GM18507 (cell line): Measurements from ENCODE around the gene ENOX2.
"Not testable (repeated sequence)": the region's sequence is repeated elsewhere in the genome, so short reads cannot be mapped to it uniquely, and the experiment has no call there.

ENCODE experiments used
- DNase-seq: peaks from one replicate; pipeline ENCODE4 v3.0.0; 2011; ENCODE audit warnings: low read depth; ENCODE audit not compliant: insufficient read length; ENCODE audit errors: extremely low spot score
- FAIRE-seq: peaks from 2 replicates; lab custom pipeline; 2011; peaks lifted over from hg19 to GRCh38; lab: Jason Lieb, UNC

The ENOX2 gene

GRCh38 chrX:130830599-130831346, 72.2 kb downstream of the ENOX2 start:
- no peak for FAIRE-seq
- DNase-seq, result no peak

DNA sequence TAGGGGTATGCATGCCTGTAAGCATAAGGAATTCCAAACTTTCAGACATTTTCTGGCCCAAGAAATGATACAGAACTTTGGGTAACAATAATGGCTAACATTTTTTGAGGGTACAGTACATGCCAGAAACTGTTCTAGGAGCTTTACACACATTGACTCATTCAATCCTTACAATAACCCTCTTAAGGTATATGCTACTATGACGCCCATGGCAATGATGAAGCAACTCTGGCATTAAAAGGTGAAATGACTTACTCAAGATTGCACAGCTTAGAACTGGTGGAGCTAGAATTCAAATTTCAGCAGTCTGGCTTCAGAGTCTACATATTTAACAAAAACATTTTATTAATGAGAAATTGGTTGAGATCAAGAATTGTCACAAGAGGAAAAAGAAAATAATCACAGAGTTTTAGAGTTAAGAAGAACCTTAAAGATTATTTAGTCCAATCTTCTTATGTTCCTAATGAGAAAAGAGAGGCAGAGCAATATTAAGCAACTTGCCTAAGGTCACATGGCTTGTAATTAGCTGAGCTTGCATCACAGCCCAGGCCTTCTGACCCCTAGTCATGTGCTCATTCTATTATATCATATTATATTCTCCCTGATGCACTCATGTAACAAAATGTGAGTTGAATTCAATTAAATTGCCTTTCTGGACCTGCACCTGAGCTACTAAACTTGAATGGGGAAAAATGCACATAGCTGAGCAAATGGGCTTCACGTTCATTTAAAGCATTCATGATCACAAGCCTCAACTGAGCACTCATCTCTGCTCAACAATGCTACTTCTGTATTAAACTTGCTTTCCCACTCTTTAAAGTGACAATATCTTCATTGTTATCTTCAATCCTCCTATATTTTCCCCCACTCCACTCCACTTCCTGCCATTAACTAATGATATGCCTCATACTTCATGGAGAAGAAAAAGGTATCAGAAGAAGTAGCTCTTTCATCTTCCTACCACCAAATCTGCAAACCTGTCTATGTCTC, 73.2 kb downstream of the ENOX2 start:
- peak; percentile 26 for FAIRE-seq
- DNase-seq, result no peak

DNA sequence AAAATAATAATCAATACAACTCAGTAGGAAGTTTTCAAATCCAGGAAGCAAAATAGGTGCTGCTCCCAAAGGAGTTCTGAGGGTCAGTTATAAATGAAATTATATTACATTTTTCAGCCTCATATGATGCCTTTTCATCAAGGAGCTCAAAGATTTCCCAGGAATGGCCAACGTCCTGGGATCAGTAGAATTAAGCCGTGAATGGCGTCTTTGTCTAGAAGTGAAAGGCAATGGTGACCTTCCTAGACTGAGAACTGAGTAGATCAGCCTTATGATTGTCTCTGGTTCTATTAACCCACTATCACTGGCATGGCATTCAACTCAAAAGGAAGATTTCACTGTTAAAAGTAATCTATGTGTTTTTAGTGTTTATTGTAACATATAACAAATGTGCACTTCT, 74.4 kb downstream of the ENOX2 start:
- no peak for FAIRE-seq
- DNase-seq, result no peak

- no peak for FAIRE-seq
- DNase-seq, result no peak
Measured at GRCh38 chrX:130827648-130828047, 75.4 kb downstream of the ENOX2 start.

GRCh38 chrX:130826249-130826648, 76.8 kb downstream of the ENOX2 start:
- no peak for DNase-seq
- FAIRE-seq, result peak; percentile 50

DNA sequence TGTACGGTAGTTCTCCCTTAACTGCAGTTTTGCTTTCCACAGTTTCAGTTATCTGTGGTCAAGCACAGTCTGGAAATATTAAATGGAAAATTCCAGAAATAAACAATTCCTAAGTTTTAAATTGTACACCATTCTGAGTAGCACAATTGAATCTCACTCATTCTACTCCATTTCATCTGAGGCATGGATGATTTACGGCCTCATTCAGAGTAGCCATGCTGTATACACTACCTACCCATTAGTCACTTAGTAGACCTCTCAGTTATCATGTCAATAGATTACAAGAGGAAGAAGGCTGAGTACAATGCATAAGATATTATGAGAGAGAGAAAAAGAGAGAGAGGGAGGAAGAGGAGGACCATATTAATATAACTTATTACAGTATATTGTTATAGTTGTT, 77.5 kb downstream of the ENOX2 start:
- no peak for FAIRE-seq
- no peak for DNase-seq

- DNase-seq, FAIRE-seq: not testable (repeated sequence)
Measured at GRCh38 chrX:130819367-130819766, 83.6 kb downstream of the ENOX2 start.

GRCh38 chrX:130813932-130814331, 89.1 kb downstream of the ENOX2 start:
- not testable (repeated sequence) for FAIRE-seq

GRCh38 chrX:130810561-130810960, 92.4 kb downstream of the ENOX2 start:
- no peak for FAIRE-seq

More at GRCh38 chrX:130813932-130814331, 89.1 kb downstream of the ENOX2 start:
- DNase-seq, result not testable (repeated sequence)

GRCh38 chrX:130805903-130806302, 97.1 kb downstream of the ENOX2 start:
- FAIRE-seq, result no peak

More at GRCh38 chrX:130810561-130810960, 92.4 kb downstream of the ENOX2 start:
- no peak for DNase-seq

GRCh38 chrX:130803537-130803936, 99.5 kb downstream of the ENOX2 start:
- DNase-seq, result no peak
- no peak for FAIRE-seq

More at GRCh38 chrX:130805903-130806302, 97.1 kb downstream of the ENOX2 start:
- no peak for DNase-seq

GRCh38 chrX:130801901-130802300, 101.1 kb downstream of the ENOX2 start:
- DNase-seq (no peak), FAIRE-seq (peak; percentile 33)

- DNase-seq (no peak), FAIRE-seq (no peak)
Measured at GRCh38 chrX:130799393-130799792, 103.6 kb downstream of the ENOX2 start.

GRCh38 chrX:130793975-130794374, 109.0 kb downstream of the ENOX2 start:
- no peak for DNase-seq
- FAIRE-seq, result no peak

GRCh38 chrX:130791870-130792269, 111.1 kb downstream of the ENOX2 start:
- not testable (repeated sequence) for DNase-seq, FAIRE-seq

DNA sequence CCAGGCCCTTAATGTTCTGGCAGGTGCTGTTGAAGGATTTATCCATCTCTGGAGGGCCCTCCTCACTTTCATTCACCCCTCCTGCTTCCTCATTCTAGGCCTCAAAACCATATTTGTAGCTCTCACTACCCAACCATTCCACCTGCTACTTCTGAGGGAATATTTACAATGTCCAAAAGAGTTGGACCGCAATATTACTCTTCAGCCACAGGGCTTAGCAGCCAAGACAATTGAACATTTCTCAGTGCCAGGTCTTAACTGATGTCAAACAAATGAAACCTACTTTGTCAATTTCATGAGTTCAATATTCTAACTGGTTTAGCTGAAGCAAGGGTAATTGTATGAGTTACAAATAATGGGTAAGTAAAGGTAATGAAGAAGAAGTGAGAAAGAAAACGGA, 113.2 kb downstream of the ENOX2 start:
- DNase-seq (no peak), FAIRE-seq (no peak)

DNA sequence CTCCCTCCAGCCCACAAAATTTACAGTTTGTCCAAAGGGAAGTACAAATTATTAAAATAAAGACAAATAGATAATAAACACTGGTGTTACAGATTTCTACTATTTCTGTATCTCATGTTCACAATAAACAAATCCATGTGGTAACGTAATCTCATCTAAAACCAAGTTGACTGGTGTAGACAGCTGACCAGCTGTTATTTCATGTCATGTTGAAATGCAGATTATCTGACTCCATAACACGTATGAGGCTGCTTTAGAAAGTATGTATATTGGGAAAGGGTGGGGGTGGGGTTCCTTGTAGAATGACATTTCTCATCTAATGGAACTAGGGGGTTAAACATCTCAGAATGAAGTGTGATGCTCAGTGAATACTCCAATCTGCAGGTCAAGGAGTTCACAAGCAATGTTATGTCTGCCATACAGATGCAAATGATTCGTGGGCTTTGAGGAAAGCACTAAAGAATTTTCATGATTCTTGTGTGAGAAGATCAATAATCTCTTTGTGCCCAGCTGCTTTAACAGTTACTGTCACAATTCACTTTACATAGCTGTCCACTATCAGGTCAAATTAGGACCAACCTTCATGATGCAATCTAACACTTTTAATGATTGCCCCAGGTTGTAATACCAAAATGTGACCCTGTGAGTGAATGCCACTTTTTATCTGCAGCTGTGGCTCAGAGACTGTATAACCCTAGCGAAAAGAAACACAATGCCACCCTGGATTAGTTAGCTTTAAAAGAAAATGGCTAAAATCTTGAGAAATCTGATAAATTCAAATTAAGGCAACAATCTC, 114.0 kb downstream of the ENOX2 start:
- DNase-seq, result no peak
- no peak for FAIRE-seq

GRCh38 chrX:130786030-130786429, 117.0 kb downstream of the ENOX2 start:
- FAIRE-seq, result no peak
- no peak for DNase-seq

DNA sequence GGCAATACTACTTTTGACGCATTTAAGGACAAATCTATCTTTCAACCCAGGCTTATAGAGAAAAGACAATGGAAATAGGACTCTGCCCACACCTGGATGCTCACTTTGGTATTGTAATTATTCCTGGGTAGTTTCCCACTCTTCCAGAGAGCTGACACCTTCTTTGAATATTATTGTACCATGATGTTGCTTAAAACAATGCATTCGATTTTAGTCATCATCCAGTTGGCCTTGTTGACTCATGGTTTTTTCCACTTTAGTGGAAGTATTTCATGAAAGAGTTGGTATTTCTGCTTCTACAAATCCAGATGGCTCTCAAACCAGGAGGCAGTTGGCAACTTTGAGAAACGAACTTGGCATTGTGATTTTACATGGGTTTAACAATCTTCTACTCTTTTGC, 124.2 kb downstream of the ENOX2 start:
- no peak for DNase-seq
- FAIRE-seq, result no peak
